ENCODE data around the gene POU2F3.

- TF ChIP-seq POLR2A (IDR thresholded peaks at IDR 0.05) (no peak), CTCF (IDR thresholded peaks at IDR 0.05) (no peak)
These were observed 32.4 kb upstream of the POU2F3 start for GRCh38 chr11:120207512-120207911.
